Fibroblast of skin of right biceps (primary cell): ENCODE measurements around the gene GREB1.

Source experiments
- DNase-seq: peaks from one replicate; pipeline ENCODE4 v3.0.0-alpha.2; 2013

Gene GREB1

GRCh38 chr2:11533278-11534070, at the start of gene GREB1:
TSS of gene GREB1 (plus strand) at chr2:11534045. CDS start at chr2:11556615, 22,570 bp downstream.
- DNase-seq, result peak; percentile 16

GRCh38 chr2:11488809-11489208, 45.0 kb upstream of the GREB1 start:
- no peak for DNase-seq

- DNase-seq, result no peak
Observed at GRCh38 chr2:11490194-11490593, 43.7 kb upstream of the GREB1 start.

GRCh38 chr2:11491348-11491933, 42.4 kb upstream of the GREB1 start:
- no peak for DNase-seq

GRCh38 chr2:11492244-11492643, 41.6 kb upstream of the GREB1 start:
- DNase-seq, result no peak

GRCh38 chr2:11492720-11493119, 41.1 kb upstream of the GREB1 start:
- DNase-seq, result no peak

GRCh38 chr2:11493282-11493681, 40.6 kb upstream of the GREB1 start:
- no peak for DNase-seq

GRCh38 chr2:11494310-11494709, 39.5 kb upstream of the GREB1 start:
- DNase-seq, result no peak

GRCh38 chr2:11495844-11496681, 37.8 kb upstream of the GREB1 start:
- no peak for DNase-seq

- no peak for DNase-seq
Observed at GRCh38 chr2:11498543-11499034, 35.3 kb upstream of the GREB1 start.

GRCh38 chr2:11499081-11499743, 34.6 kb upstream of the GREB1 start:
- DNase-seq, result no peak

GRCh38 chr2:11500702-11501303, 33.0 kb upstream of the GREB1 start:
- DNase-seq, result no peak

GRCh38 chr2:11502740-11503292, 31.0 kb upstream of the GREB1 start:
- peak; percentile 26 for DNase-seq

- no peak for DNase-seq
Observed at GRCh38 chr2:11503354-11503927, 30.4 kb upstream of the GREB1 start.

GRCh38 chr2:11505652-11506610, 27.9 kb upstream of the GREB1 start:
- DNase-seq, result peak; percentile 29

- no peak for DNase-seq
Observed at GRCh38 chr2:11506611-11506969, 27.3 kb upstream of the GREB1 start.

GRCh38 chr2:11507517-11507916, 26.3 kb upstream of the GREB1 start:
- DNase-seq, result no peak

GRCh38 chr2:11508279-11508678, 25.6 kb upstream of the GREB1 start:
- DNase-seq, result no peak

- DNase-seq, result no peak
Observed at GRCh38 chr2:11509657-11510360, 24.0 kb upstream of the GREB1 start.

- DNase-seq, result no peak
Observed at GRCh38 chr2:11512431-11512830, 21.4 kb upstream of the GREB1 start.
